Peyer's patch (tissue), 4 donors: ENCODE results near the gene ASIC4.

Experiments
- POLR2A ChIP-seq, 2 donors: fragments of 450-650 bp; IDR thresholded peaks; one replicate each; pipeline ENCODE4 v1.5.1; 2017; ENCODE audit warnings: antibody characterized with exemption in 2 of 2, mild to moderate bottlenecking in 2 of 2, moderate library complexity in 2 of 2
- TF ChIP-seq, protein P1 (sequence below), 6 experiments: fragments of 450-650 bp in 4 of 6; fragments of 200-600 bp in 2 of 6; sonication (generic) in 1 of 6; IDR thresholded peaks; one replicate each; pipeline ENCODE4 v1.5.1; 2017 to 2019; ENCODE audit warnings: antibody characterized with exemption in 6 of 6, mild to moderate bottlenecking in 3 of 6, moderate library complexity in 1 of 6

DNA sequence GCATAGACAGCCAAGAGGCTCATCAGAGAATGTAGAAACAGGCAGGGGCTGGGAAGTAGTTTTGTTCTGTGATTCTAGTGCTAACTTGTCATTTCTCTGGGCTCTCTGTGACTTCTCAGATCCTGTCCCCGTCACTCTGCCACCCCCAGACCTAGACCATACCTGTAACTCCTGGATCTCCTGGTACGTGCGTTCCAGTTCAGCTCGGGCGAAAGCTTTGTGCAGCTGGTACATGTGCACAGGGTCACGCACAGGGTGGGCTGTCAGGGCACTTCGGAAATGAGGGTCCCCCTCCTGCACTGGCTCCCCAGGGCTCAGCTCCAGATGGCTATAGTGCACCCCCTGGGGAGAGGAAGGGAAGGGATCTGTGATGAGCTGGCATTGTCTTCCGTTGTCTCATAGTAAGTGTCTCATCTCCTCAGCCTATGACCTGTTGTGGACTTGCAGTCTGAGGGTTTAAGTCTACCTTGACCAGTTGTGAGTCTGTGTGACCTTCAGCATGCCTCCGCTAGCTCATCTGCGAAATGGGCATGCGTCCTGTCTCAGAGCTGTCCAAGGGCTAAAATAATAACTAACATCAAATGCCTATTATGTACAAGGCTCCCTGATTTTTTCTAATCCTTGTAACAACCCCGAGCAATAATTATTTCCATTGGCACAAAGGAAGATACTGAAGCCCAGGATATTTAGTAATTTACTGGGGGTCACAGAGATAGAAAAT lies 26.7 kb downstream of the ASIC4 start:
- TF ChIP-seq, protein P1, sequence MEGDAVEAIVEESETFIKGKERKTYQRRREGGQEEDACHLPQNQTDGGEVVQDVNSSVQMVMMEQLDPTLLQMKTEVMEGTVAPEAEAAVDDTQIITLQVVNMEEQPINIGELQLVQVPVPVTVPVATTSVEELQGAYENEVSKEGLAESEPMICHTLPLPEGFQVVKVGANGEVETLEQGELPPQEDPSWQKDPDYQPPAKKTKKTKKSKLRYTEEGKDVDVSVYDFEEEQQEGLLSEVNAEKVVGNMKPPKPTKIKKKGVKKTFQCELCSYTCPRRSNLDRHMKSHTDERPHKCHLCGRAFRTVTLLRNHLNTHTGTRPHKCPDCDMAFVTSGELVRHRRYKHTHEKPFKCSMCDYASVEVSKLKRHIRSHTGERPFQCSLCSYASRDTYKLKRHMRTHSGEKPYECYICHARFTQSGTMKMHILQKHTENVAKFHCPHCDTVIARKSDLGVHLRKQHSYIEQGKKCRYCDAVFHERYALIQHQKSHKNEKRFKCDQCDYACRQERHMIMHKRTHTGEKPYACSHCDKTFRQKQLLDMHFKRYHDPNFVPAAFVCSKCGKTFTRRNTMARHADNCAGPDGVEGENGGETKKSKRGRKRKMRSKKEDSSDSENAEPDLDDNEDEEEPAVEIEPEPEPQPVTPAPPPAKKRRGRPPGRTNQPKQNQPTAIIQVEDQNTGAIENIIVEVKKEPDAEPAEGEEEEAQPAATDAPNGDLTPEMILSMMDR (IDR thresholded peaks at IDR 0.05), result no peak
- TF ChIP-seq POLR2A (IDR thresholded peaks at IDR 0.05), result no peak
